Measurements from ENCODE around the gene COX6A1.

GRCh38 chr12:120390540-120391120, 47.3 kb upstream of the COX6A1 start:
- no peak for TF ChIP-seq CTCF (IDR thresholded peaks at IDR 0.05; ENCODE audit: insufficient read depth, low read depth, low read length)
- no peak for TF ChIP-seq EZH2 (IDR thresholded peaks at IDR 0.05; ENCODE audit: insufficient read depth, low read length)
